ENCODE data around the gene IMPDH1. TPM values are rescaled to one million over a fixed set of nuclear protein-coding genes. Genes with fewer than 3 reads are reported as not detected.

The IMPDH1 gene
- total and polyA plus RNA-seq, 5 experiments from 2014 or later: 30.2 to 45.0 (median 36.9) TPM

- no peak overlapping the region for H3K4me3 Mint-ChIP-seq
- H3K27me3 Mint-ChIP-seq: peaks cover 0 to 4% (median 0%) of the 10 kb centered on the region in 5 donors
- no peaks in the 10 kb centered on the region for H3K9me3 Mint-ChIP-seq
- H3K27ac Mint-ChIP-seq: no peak overlapping the region
- H3K36me3 Mint-ChIP-seq: no peaks in the 10 kb centered on the region
- no peak for ATAC-seq
- POLR2A ChIA-PET: no interaction called here
- DNase-seq: no peak
- H3K4me1 Mint-ChIP-seq: peaks cover 4 to 7% (median 5%) of the 10 kb centered on the region in 4 donors
Observed at GRCh38 chr7:128450409-128450808, 40.6 kb upstream of the IMPDH1 start.

DNA sequence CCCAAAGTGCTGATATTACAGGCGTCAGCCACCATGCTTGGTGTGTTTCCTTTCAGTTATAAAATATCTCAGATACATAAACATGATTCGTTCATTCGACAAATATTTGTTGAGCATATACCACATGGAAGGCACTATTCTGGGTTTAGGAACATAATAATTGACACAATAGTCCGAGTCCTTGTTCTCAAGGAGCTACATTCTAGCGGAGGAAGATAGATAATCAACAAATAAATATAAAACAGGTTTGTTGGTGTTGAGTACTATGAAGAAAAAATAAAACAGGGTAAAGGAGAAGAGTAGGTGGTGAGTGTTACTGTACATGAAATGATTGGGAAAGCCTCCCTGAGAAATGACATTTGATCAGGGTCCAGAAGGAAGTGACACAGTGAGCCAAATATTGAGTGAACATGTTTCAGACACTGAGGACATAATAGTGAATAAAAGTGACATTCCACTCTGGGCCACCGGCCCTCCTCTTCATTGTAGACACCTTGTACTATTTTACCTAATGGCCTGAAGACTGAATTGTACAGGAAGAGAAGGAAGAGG, 39.0 kb upstream of the IMPDH1 start:
- Mint-ChIP-seq H3K4me1 (no peaks in the 10 kb centered on the region), H3K27ac (no peak overlapping the region), H3K9me3 (no peaks in the 10 kb centered on the region), H3K36me3 (no peaks in the 10 kb centered on the region), H3K27me3 (peaks cover 0 to 4% (median 0%) of the 10 kb centered on the region in 5 donors), H3K4me3 (no peak overlapping the region)
- POLR2A ChIA-PET: no interaction called here
- DNase-seq (no peak), ATAC-seq (no peak)

DNA sequence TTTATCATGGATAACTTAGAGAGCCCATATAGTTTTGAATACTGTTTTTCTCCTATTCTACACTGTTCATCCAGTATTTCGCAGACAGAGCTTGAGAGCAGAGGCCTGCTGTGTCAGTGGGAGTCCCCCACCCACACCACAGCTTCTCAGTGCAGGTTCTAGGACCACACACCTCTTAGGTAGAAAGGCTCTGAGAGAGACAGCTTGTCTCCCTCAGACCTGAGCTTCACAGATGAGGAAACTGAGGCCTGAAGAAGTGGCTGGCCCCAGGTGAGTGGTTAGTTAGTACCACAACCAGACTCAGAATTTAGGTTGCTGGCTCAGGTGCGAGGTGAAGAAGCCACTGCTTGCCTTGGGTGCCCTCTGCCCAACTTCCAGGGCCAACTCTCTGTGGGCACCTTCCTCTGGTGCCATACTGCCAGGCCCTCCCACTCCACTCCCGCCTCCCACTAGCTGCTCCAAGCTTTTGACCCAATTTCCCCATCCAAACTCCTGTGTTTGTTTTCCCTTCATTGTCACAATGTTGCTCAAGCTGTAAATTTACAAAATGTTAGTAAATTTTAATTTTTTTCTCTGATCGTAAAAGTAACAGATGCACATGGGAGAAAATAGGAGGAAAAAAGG, 38.3 kb upstream of the IMPDH1 start:
- H3K27ac Mint-ChIP-seq: no peak overlapping the region
- no peak overlapping the region for H3K4me3 Mint-ChIP-seq
- no peaks in the 10 kb centered on the region for H3K9me3 Mint-ChIP-seq
- POLR2A ChIA-PET: no interaction called here
- H3K4me1 Mint-ChIP-seq: no peaks in the 10 kb centered on the region
- H3K36me3 Mint-ChIP-seq: no peaks in the 10 kb centered on the region
- H3K27me3 Mint-ChIP-seq: peaks cover 0 to 4% (median 0%) of the 10 kb centered on the region in 5 donors
- no peak for DNase-seq
- no peak for ATAC-seq

GRCh38 chr7:128446306-128446705, 36.5 kb upstream of the IMPDH1 start:
- no peaks in the 10 kb centered on the region for H3K27me3 Mint-ChIP-seq
- ATAC-seq: no peak

GRCh38 chr7:128443831-128444600, 34.2 kb upstream of the IMPDH1 start:
- Mint-ChIP-seq H3K27ac (peak overlapping the region in 1 of 10 donors; percentile 35), H3K9me3 (no peaks in the 10 kb centered on the region), H3K4me1 (no peaks in the 10 kb centered on the region), H3K27me3 (no peaks in the 10 kb centered on the region), H3K36me3 (no peaks in the 10 kb centered on the region), H3K4me3 (no peak overlapping the region)
- DNase-seq (no peak), ATAC-seq (no peak)
- POLR2A ChIA-PET: interaction anchor here (0.9 to 1.2 kb wide), 2 partner anchors 9 to 18 kb away, joined by 3 to 5 read pairs; no protein-coding TSS in a partner anchor

More at GRCh38 chr7:128446306-128446705, 36.5 kb upstream of the IMPDH1 start:
- no peaks in the 10 kb centered on the region for H3K36me3 Mint-ChIP-seq
- no peak for DNase-seq
- no peaks in the 10 kb centered on the region for H3K9me3 Mint-ChIP-seq
- POLR2A ChIA-PET: no interaction called here
- H3K4me1 Mint-ChIP-seq: no peaks in the 10 kb centered on the region
- no peak overlapping the region for H3K27ac Mint-ChIP-seq
- H3K4me3 Mint-ChIP-seq: no peak overlapping the region

GRCh38 chr7:128442356-128442755, 32.6 kb upstream of the IMPDH1 start:
- POLR2A ChIA-PET: interaction anchor here (1.3 kb wide), 1 partner anchor 13 kb away, joined by 5 read pairs; the partner anchor contains the start of gene HILPDA
- no peak overlapping the region for H3K4me3 Mint-ChIP-seq

DNA sequence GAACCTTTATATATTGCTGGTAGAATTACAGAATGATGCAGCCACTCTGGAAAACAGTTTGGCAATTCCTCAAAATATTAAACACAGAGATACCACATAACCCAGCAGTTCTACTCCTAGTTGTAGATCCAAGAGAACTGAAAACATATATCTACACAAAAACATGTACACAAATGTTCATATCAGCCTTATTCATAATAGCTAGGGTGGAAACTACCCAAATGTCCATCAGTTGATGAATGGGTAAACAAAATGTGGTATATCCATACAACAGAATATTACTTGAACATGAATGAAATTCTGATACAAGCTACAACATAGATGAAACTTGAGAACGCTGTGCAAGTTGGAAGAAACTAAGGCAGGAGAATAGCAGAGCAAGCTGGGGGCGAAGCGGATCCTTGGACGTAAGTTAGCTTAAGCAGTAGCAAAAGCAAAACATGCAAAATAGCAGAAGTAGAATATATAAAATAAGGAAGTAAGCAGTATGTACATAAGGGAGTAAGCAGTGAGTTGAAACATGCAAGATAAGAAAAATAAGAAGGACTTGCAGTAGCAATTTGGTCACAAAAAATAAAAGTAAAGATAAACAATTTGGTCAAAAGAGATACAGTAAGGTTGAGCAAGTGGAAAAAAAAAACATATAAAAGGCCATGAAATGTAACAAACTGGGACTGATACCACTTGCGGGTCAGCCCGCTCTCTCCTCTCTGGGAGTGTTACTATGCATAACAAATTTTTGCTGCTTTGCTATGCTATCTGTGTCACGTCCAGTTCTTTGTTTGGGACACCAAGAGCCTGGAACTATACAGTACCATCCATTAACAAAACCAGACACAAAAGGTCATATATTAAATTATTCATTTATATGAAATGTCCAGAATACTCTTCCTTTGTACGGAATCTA, 27.9 kb upstream of the IMPDH1 start:
- H3K27me3 Mint-ChIP-seq: peaks cover 0 to 4% (median 0%) of the 10 kb centered on the region in 5 donors
- H3K4me3 Mint-ChIP-seq: peak overlapping the region in 1 of 10 donors; percentile 11
- peaks cover 0 to 12% (median 0%) of the 10 kb centered on the region in 4 donors for H3K4me1 Mint-ChIP-seq
- H3K36me3 Mint-ChIP-seq: no peaks in the 10 kb centered on the region
- no peak for DNase-seq
- POLR2A ChIA-PET: interaction anchor here (0.6 kb wide), 1 partner anchor 54 kb away, joined by 3 read pairs; no protein-coding TSS in a partner anchor
- no peaks in the 10 kb centered on the region for H3K9me3 Mint-ChIP-seq
- peak overlapping the region in 1 of 10 donors; percentile 10 for H3K27ac Mint-ChIP-seq
- peak in 1 of 2 donors; percentile 28 for ATAC-seq

More at GRCh38 chr7:128442356-128442755, 32.6 kb upstream of the IMPDH1 start:
- H3K27me3 Mint-ChIP-seq: no peaks in the 10 kb centered on the region
- no peaks in the 10 kb centered on the region for H3K9me3 Mint-ChIP-seq
- H3K4me1 Mint-ChIP-seq: peaks cover 0 to 8% (median 0%) of the 10 kb centered on the region in 4 donors
- no peak for ATAC-seq
- DNase-seq: no peak
- no peak overlapping the region for H3K27ac Mint-ChIP-seq
- no peaks in the 10 kb centered on the region for H3K36me3 Mint-ChIP-seq

DNA sequence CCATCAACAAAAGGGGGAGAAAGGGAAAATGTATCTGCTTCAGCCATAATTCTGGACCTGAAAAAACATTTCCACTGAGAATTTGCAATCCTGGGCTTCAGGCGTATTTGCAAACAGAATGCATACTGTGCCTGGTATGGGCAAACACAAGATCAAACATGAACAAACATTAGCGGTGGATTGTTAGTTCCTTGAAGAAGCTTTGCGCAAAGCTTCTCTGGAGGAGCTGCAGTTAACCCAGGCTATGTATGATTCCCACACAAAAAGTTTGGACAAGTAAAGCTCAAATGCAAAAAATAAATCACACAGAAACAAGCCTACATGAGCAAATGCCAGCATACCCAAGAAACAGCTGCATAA, 25.5 kb upstream of the IMPDH1 start:
- peaks cover 0 to 6% (median 3%) of the 10 kb centered on the region in 5 donors for H3K27me3 Mint-ChIP-seq
- no peak for ATAC-seq
- H3K4me1 Mint-ChIP-seq: peaks cover 0 to 12% (median 0%) of the 10 kb centered on the region in 4 donors
- H3K27ac Mint-ChIP-seq: no peak overlapping the region
- POLR2A ChIA-PET: no interaction called here
- no peak overlapping the region for H3K4me3 Mint-ChIP-seq
- no peaks in the 10 kb centered on the region for H3K9me3 Mint-ChIP-seq
- no peak for DNase-seq
- no peaks in the 10 kb centered on the region for H3K36me3 Mint-ChIP-seq

DNA sequence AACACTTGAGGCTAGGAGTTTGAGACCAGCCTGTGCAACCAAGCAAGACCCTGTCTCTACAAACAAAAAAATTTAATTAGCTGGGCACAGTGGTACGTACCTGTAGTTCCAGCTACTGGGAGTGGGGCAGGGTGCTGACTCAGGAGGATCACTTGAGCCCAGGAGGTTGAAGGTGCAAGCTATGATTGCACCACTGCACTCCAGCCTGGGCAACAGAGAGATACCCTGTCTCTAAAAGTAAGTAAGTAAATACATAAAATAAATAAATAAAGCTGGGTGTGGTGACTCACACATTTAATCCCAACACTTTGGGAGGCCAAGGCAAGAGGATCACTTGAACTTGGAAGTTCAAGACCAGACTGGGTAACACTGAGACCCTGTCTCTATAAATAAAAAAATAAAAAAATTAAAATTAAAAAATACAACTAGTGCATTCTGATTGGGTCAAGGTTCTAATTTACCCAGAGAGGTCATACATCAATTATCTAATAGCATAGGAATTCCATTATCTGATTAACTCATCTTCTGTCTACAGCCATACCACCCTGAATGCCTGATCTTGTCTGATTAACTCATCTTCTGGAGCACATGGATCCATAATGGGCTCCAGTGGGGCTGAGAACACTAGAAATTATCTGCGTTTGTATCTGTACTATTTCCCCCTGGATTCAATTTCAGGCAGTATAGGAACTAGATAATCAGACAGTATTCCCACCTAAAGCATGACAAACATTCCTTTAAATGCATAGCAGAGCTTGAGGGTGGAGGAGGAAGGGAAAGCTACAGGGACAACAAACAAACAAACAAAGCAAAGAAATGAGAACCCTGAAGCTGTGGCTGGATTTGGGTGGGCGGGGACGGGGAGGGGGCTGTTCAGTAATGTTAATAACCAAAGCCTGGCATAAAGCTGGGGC, 24.9 kb upstream of the IMPDH1 start:
- Mint-ChIP-seq H3K4me1 (peaks cover 0 to 12% (median 0%) of the 10 kb centered on the region in 4 donors), H3K4me3 (no peak overlapping the region), H3K9me3 (no peaks in the 10 kb centered on the region), H3K36me3 (no peaks in the 10 kb centered on the region), H3K27ac (no peak overlapping the region), H3K27me3 (peaks cover under 1 to 10% (median 6%) of the 10 kb centered on the region in 5 donors)
- no peak for DNase-seq
- ATAC-seq: no peak
- POLR2A ChIA-PET: no interaction called here

- DNase-seq: no peak
- Mint-ChIP-seq H3K4me1 (no peaks in the 10 kb centered on the region), H3K9me3 (no peaks in the 10 kb centered on the region), H3K27me3 (peaks cover 3 to 15% (median 9%) of the 10 kb centered on the region in 5 donors), H3K36me3 (no peaks in the 10 kb centered on the region), H3K27ac (no peak overlapping the region), H3K4me3 (no peak overlapping the region)
- POLR2A ChIA-PET: no interaction called here
- ATAC-seq: no peak
Observed at GRCh38 chr7:128431754-128432153, 22.0 kb upstream of the IMPDH1 start.

- Mint-ChIP-seq H3K27ac (no peak overlapping the region), H3K9me3 (no peaks in the 10 kb centered on the region), H3K4me3 (no peak overlapping the region), H3K36me3 (no peaks in the 10 kb centered on the region), H3K4me1 (no peaks in the 10 kb centered on the region), H3K27me3 (peaks cover 3 to 15% (median 9%) of the 10 kb centered on the region in 5 donors)
- ATAC-seq (no peak), DNase-seq (no peak)
- POLR2A ChIA-PET: no interaction called here
Observed at GRCh38 chr7:128431221-128431620, 21.4 kb upstream of the IMPDH1 start.

Measured in naive thymus-derived CD8-positive, alpha-beta T cell (primary cell).